HFF-Myc (cell line): ENCODE measurements around the gene ABHD17B.

Experiments
- DNase-seq: peaks from one replicate; pipeline ENCODE4 v3.0.0-alpha.2; 2011; ENCODE audit warnings: low read depth; ENCODE audit errors: extremely low read depth
- H3K4me3 ChIP-seq: replicated peaks from 2 replicates; pipeline ENCODE4 v1.5.1; 2011; ENCODE audit warnings: low read depth, mild to moderate bottlenecking, control low read depth, low read length
- TF ChIP-seq, protein P1 (sequence below): IDR thresholded peaks from 2 replicates; pipeline ENCODE4 v1.5.1; 2012; ENCODE audit warnings: mild to moderate bottlenecking, low read depth, low read length, control low read depth; ENCODE audit errors: missing control alignments

Gene ABHD17B

DNA sequence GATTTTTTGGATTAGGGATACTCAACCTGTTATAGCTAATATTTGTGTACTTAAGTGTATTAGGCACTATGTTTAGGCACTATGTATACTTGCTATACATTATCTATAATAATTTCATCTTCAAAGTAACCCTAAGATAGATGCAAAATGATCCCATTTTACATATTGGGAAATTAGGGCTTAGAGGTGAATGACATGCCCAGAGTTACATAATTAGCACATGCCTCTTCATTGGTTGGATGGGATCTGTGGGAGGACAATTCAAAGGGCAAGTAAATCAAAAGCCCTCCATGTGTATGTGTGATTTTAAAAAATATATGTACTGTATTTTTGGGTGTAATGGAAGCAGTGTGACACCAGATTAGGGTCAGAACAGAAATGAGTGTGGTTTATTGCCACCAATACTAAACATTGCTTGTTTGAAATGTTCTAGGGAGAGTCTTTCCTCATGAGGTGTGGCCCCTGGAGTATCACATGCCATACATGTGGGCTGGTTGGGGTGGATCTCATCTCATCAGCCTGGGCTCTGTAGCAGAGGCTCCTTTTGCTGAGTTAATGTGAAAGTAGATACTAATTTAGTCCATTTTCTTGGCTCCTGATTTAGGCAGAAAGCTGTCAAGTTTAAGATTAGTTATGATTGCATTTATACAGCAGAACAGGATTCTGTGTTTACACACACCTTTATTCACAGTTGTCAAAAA, 6.0 kb upstream of the ABHD17B start:
- TF ChIP-seq, protein P1, sequence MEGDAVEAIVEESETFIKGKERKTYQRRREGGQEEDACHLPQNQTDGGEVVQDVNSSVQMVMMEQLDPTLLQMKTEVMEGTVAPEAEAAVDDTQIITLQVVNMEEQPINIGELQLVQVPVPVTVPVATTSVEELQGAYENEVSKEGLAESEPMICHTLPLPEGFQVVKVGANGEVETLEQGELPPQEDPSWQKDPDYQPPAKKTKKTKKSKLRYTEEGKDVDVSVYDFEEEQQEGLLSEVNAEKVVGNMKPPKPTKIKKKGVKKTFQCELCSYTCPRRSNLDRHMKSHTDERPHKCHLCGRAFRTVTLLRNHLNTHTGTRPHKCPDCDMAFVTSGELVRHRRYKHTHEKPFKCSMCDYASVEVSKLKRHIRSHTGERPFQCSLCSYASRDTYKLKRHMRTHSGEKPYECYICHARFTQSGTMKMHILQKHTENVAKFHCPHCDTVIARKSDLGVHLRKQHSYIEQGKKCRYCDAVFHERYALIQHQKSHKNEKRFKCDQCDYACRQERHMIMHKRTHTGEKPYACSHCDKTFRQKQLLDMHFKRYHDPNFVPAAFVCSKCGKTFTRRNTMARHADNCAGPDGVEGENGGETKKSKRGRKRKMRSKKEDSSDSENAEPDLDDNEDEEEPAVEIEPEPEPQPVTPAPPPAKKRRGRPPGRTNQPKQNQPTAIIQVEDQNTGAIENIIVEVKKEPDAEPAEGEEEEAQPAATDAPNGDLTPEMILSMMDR, result no peak

GRCh38 chr9:71915495-71915894, 4.5 kb upstream of the ABHD17B start:
- no peak overlapping the region for H3K4me3 ChIP-seq
- TF ChIP-seq, protein P1, result no peak
- DNase-seq, result no peak

More for the DNA sequence above, 6.0 kb upstream of the ABHD17B start:
- H3K4me3 ChIP-seq, result no peak overlapping the region
- DNase-seq, result no peak

DNA sequence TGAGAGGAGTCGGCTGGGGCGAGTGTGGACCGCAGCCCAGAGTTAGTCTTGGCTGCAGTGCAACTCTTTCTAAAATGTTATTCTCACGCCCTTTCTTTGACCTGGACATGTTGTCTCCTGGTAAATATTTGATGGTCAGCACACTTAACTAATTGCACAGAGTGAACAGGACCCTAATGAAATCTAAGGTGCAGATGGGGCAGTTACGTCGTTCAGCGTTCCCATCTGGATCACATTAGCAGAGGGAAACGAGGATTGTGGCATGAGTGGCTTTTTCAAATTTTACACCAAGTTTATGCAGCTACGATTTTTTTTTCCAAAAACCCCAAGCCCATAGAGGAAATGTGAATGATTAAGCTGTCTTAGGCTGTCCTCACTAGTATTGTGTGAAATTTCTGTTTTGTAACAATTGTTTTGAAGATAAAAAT, 929 bp upstream of the ABHD17B start:
- H3K4me3 ChIP-seq, result peak overlapping the region; percentile 93
- DNase-seq, result peak; percentile 33
- TF ChIP-seq, protein P1, result no peak

GRCh38 chr9:71910650-71911060, 338 bp downstream of the ABHD17B start:
- H3K4me3 ChIP-seq, result peak overlapping the region; percentile 93
- TF ChIP-seq, protein P1, result no peak
- DNase-seq, result no peak

DNA sequence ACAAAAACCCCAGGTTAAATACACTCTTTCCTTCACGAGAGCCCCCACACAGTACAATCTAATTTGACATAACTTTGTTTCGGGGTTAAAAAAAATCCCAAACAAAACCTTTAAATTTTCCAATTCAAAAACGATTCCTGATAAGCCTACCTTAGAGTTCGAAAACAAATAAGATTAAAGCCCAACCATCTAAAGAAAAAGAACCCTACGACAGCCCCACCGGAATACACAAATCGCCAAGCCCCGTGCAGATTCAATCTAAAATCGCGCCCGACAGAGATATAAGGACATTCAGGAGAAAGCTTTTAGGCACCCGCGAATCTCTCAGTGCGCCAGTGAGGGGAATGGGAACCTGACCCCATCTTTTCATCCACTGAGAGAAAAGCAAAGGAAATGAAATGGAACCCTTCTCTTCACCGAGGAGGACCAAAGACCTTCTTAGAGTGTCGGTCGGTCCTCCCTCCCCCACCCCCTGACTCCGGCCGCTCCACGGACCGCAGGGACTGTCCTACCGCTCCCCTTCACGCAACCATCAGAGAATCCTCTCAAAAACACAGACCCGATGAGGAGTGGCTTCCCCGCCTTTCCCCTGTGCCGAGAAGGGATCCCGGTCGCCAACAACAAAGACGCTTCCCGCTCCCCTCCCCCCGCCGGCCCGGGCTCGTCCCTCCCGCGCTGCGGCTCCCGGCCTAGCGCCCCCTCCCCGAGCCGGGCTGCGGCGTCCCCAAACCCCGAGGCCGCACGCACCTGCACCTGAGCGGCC, 925 bp downstream of the ABHD17B start:
- peak overlapping the region; percentile 93 for H3K4me3 ChIP-seq
- DNase-seq, result no peak
- TF ChIP-seq, protein P1, result no peak

DNA sequence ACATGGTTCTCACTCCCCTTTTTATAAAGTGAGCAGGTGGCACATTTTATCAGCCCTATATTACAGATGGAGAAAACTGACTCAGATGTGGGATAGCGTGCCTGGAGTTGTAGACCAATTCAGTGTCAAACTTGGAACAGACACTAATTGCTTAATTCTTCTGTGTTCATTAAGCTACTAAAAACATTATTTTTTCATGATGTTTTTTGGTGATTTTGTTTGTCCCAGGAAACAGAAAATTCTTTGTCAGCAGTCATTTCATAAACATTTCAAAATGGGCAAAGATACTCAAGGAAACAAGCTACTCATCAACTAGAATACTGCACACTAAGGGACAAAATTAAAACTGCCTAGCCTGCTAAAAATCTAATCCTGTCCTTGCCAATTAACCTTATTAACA, 2.2 kb downstream of the ABHD17B start:
- H3K4me3 ChIP-seq, result peak overlapping the region; percentile 93
- no peak for DNase-seq
- TF ChIP-seq, protein P1, result no peak
